H9 (cell line): ENCODE results near the gene SRGAP1. TPM values are rescaled to one million over a fixed set of nuclear protein-coding genes. Genes with fewer than 3 reads are reported as not detected.

Experiments used
- DNase-seq: peaks from one replicate; pipeline ENCODE4 v3.0.0-alpha.2; 2017
- H2AFZ ChIP-seq: one replicate; pipeline ENCODE4 v1.6.1; 2013; ENCODE audit warnings: mild to moderate bottlenecking, low read length, control low read depth, moderate library complexity
- H2AK5ac ChIP-seq: 2 replicates; pipeline ENCODE4 v1.6.1; 2013; ENCODE audit warnings: low read length, control low read depth, mixed read lengths; ENCODE audit not compliant: insufficient read length
- H2BK120ac ChIP-seq: one replicate; pipeline ENCODE4 v1.6.1; 2013; ENCODE audit warnings: low read depth, mild to moderate bottlenecking, low read length, control low read depth, inconsistent platforms; ENCODE audit not compliant: poor library complexity, severe bottlenecking
- H2BK12ac ChIP-seq: 2 replicates; pipeline ENCODE4 v1.6.1; 2013; ENCODE audit warnings: low read length, control low read depth, mixed read lengths, low read depth; ENCODE audit not compliant: insufficient read length
- H2BK15ac ChIP-seq: 2 replicates; pipeline ENCODE4 v1.6.1; 2013; ENCODE audit warnings: low read depth, low read length, control low read depth
- H2BK20ac ChIP-seq: one replicate; pipeline ENCODE4 v1.6.1; 2013; ENCODE audit warnings: low read depth, mild to moderate bottlenecking, low read length, control low read depth, inconsistent platforms; ENCODE audit not compliant: poor library complexity, severe bottlenecking
- H2BK5ac ChIP-seq: 2 replicates; pipeline ENCODE4 v1.6.1; 2013; ENCODE audit warnings: low read length, control low read depth, mixed read lengths; ENCODE audit not compliant: insufficient read length
- H3K14ac ChIP-seq: 2 replicates; pipeline ENCODE4 v1.6.1; 2013; ENCODE audit warnings: low read length, control low read depth; ENCODE audit not compliant: insufficient read depth
- H3K18ac ChIP-seq: 2 replicates; pipeline ENCODE4 v1.6.1; 2013; ENCODE audit warnings: low read depth, mild to moderate bottlenecking, mixed read lengths, low read length, control low read depth; ENCODE audit not compliant: insufficient read length
- H3K23ac ChIP-seq: 2 replicates; pipeline ENCODE4 v1.6.1; 2013; ENCODE audit warnings: low read length, control low read depth, mixed read lengths, low read depth; ENCODE audit not compliant: insufficient read length
- H3K23me2 ChIP-seq: 2 replicates; pipeline ENCODE4 v1.6.1; 2013; ENCODE audit warnings: low read depth, mild to moderate bottlenecking, mixed read lengths, low read length, control low read depth; ENCODE audit not compliant: insufficient read length, poor library complexity, severe bottlenecking
- H3K27ac ChIP-seq: 2 replicates; pipeline ENCODE4 v1.5.1; 2013; ENCODE audit warnings: low read length, control low read depth, mixed read lengths, low read depth; ENCODE audit not compliant: insufficient read length
- H3K27me3 ChIP-seq: 2 replicates; pipeline ENCODE4 v1.6.1; 2013; ENCODE audit warnings: low read length, control low read depth, inconsistent platforms; ENCODE audit not compliant: insufficient read depth
- H3K4ac ChIP-seq: 2 replicates; pipeline ENCODE4 v1.6.1; 2013; ENCODE audit warnings: low read depth, mild to moderate bottlenecking, control low read depth, inconsistent platforms, low read length, moderate library complexity
- H3K4me1 ChIP-seq: 2 replicates; pipeline ENCODE4 v1.6.1; 2013; ENCODE audit warnings: low read length, control low read depth, inconsistent platforms; ENCODE audit not compliant: insufficient read depth
- H3K4me2 ChIP-seq: 2 replicates; pipeline ENCODE4 v1.6.1; 2013; ENCODE audit warnings: low read length, control low read depth, mixed read lengths; ENCODE audit not compliant: insufficient read length, insufficient read depth
- H3K56ac ChIP-seq: 2 replicates; pipeline ENCODE4 v1.6.1; 2013; ENCODE audit warnings: low read depth, mild to moderate bottlenecking, mixed read lengths, low read length, control low read depth; ENCODE audit not compliant: insufficient read length
- H3K79me1 ChIP-seq: 2 replicates; pipeline ENCODE4 v1.6.1; 2013; ENCODE audit warnings: low read depth, mild to moderate bottlenecking, moderate library complexity, low read length, control low read depth, inconsistent platforms; ENCODE audit not compliant: insufficient read depth, poor library complexity, severe bottlenecking
- H3K79me2 ChIP-seq: 2 replicates; pipeline ENCODE4 v1.6.1; 2013; ENCODE audit warnings: low read length, control low read depth, inconsistent platforms; ENCODE audit not compliant: insufficient read depth
- H3K9ac ChIP-seq: 2 replicates; pipeline ENCODE4 v1.6.1; 2013; ENCODE audit warnings: low read length, control low read depth, mixed read lengths; ENCODE audit not compliant: insufficient read length; ENCODE audit errors: extremely low read depth
- H3K9me3 ChIP-seq: one replicate; pipeline ENCODE4 v1.6.1; 2013; ENCODE audit warnings: low read depth, low read length, inconsistent platforms; ENCODE audit not compliant: control insufficient read depth
- H3T11ph ChIP-seq: one replicate; pipeline ENCODE4 v1.6.1; 2013; ENCODE audit warnings: mild to moderate bottlenecking, low read length, control low read depth, inconsistent platforms
- H4K20me1 ChIP-seq: one replicate; pipeline ENCODE4 v1.6.1; 2013; ENCODE audit not compliant: control insufficient read depth, insufficient read length, insufficient read depth
- H4K5ac ChIP-seq: 2 replicates; pipeline ENCODE4 v1.6.1; 2013; ENCODE audit warnings: low read depth, mild to moderate bottlenecking, mixed read lengths, low read length, control low read depth; ENCODE audit not compliant: insufficient read length
- H4K8ac ChIP-seq: replicated peaks from 2 replicates; pipeline ENCODE4 v1.6.1; 2013; ENCODE audit warnings: low read length, control low read depth, mixed read lengths, low read depth; ENCODE audit not compliant: insufficient read length
- H4K91ac ChIP-seq: 2 replicates; pipeline ENCODE4 v1.6.1; 2013; ENCODE audit warnings: low read depth, mild to moderate bottlenecking, moderate library complexity, mixed read lengths, low read length, control low read depth; ENCODE audit not compliant: insufficient read length
- H3K27ac Mint-ChIP-seq, 3 experiments: 2 replicates in 2 of 3; 3 replicates in 1 of 3; pipeline ENCODE4 v1.8.0; 2020 to 2021; ENCODE audit warnings: mixed read lengths in 3 of 3, mild to moderate bottlenecking in 1 of 3, moderate library complexity in 1 of 3
- H3K27me3 Mint-ChIP-seq: 2 replicates; pipeline ENCODE4 v1.8.0; 2021; ENCODE audit warnings: low read depth, mild to moderate bottlenecking, moderate library complexity, mixed read lengths
- H3K36me3 Mint-ChIP-seq, 3 experiments: 2 replicates in 2 of 3; 3 replicates in 1 of 3; pipeline ENCODE4 v1.8.0; 2020 to 2021; ENCODE audit warnings: low read depth in 3 of 3, mixed read lengths in 3 of 3; ENCODE audit not compliant: insufficient read depth in 1 of 3
- H3K4me1 Mint-ChIP-seq, 2 experiments: 2 replicates each; pipeline ENCODE4 v1.8.0; 2020; ENCODE audit warnings: mixed read lengths in 2 of 2
- H3K4me3 Mint-ChIP-seq, 2 experiments: 2 replicates in 1 of 2; 3 replicates in 1 of 2; pipeline ENCODE4 v1.8.0; 2020 to 2021; ENCODE audit warnings: mild to moderate bottlenecking in 2 of 2, mixed read lengths in 2 of 2, moderate library complexity in 1 of 2
- H3K9me3 Mint-ChIP-seq, 2 experiments: 2 replicates in 1 of 2; 3 replicates in 1 of 2; pipeline ENCODE4 v1.8.0; 2020; ENCODE audit warnings: mild to moderate bottlenecking in 2 of 2, mixed read lengths in 2 of 2, moderate library complexity in 1 of 2
- CTCF ChIP-seq: fragments of 200-600 bp; sonication (generic); conservative IDR thresholded peaks from 3 replicates; pipeline ENCODE4 v1.8.0; 2021; ENCODE audit warnings: antibody characterized with exemption, mild to moderate bottlenecking
- WGBS: extraction: QIAGEN DNeasy Blood & Tissue Kit; methylation state at CpG from one replicate; pipeline ENCODE4 v1.1.7; 2013; ENCODE audit warnings: missing lambda C conversion rate, low lambda C conversion rate, mixed read lengths; ENCODE audit not compliant: insufficient read length; ENCODE audit errors: extremely low coverage; 5-methylcytosine and 5-hydroxymethylcytosine counted together
- total RNA-seq: library from RNA; stranded (reverse); gene quantifications from 2 replicates; pipeline ENCODE4 v1.2.1, GENCODE V29; 2021

The SRGAP1 gene
- total RNA-seq, 1 experiment from 2014 or later, result 4.8 TPM

DNA sequence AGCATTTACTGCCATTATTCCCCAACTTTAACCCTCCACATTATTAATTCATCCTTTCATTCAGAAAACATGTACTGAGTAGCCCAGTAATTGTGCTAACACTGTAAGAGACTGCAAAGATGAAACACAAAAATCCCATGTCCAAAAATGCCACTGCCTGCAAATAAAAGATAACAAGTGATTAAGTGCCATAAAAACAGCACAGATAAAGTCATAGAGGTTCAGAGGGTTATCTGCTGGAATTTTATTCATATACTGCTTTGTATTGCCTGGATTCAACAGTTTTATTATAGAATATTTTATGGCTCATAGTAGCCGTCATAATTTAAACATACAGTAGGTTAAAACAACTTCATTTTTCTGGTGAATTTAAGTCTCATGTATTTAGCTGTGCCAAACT lies 199.7 kb downstream of the SRGAP1 start:
- Histone ChIP-seq H3K56ac (no peak overlapping the region), H2BK12ac (no peak overlapping the region)

More for the DNA sequence above, 199.7 kb downstream of the SRGAP1 start:
- no peak overlapping the region for H3K27ac ChIP-seq
- no peak overlapping the region for H2AK5ac ChIP-seq
- H4K5ac ChIP-seq, result no peak overlapping the region
- WGBS, result no CpG with 5 or more reads among the region's 1 CpG
- no peaks in the 10 kb centered on the region for H3K36me3 Mint-ChIP-seq
- H2BK20ac ChIP-seq, result no peak overlapping the region
- H4K20me1 ChIP-seq, result no peaks in the 10 kb centered on the region
- no peak overlapping the region for H4K8ac ChIP-seq
- H3K27ac Mint-ChIP-seq, result 0 out of 7 replicates have a peak overlapping the region, but pooled peaks of 1 of the 3 experiments have one; percentile 22
- no peaks in the 10 kb centered on the region for H3K9me3 Mint-ChIP-seq
- no peak overlapping the region for H2BK5ac ChIP-seq
- no peak overlapping the region for H3K4me3 Mint-ChIP-seq
- H3K4me1 Mint-ChIP-seq, result peaks cover 10 to 12% of the 10 kb centered on the region in 2 experiments
- no peak overlapping the region for H2BK120ac ChIP-seq
- no peak overlapping the region for H4K91ac ChIP-seq
- no peaks in the 10 kb centered on the region for H3K79me2 ChIP-seq
- H3K9me3 ChIP-seq, result no peaks in the 10 kb centered on the region
- H3K4me2 ChIP-seq, result no peak overlapping the region
- no peak overlapping the region for H3K18ac ChIP-seq
- H3K14ac ChIP-seq, result no peak overlapping the region
- H3K79me1 ChIP-seq, result no peaks in the 10 kb centered on the region
- no peaks in the 10 kb centered on the region for H3K27me3 ChIP-seq
- no peak overlapping the region for H3K4ac ChIP-seq
- no peak overlapping the region for H3K9ac ChIP-seq
- no peaks in the 10 kb centered on the region for H3K27me3 Mint-ChIP-seq
- no peak overlapping the region for H2AFZ ChIP-seq
- H3K23ac ChIP-seq, result no peak overlapping the region
- H3K4me1 ChIP-seq, result peaks cover 5% of the 10 kb centered on the region; the same call in 1 of the 2 replicates
- no peak overlapping the region for H2BK15ac ChIP-seq
- TF ChIP-seq CTCF, result no peak
- no peak for DNase-seq
- H3T11ph ChIP-seq, result no peak overlapping the region
- H3K23me2 ChIP-seq, result no peaks in the 10 kb centered on the region
